ENCODE data around the gene TECPR1. TPM values are rescaled to one million over a fixed set of nuclear protein-coding genes. Genes with fewer than 3 reads are reported as not detected.

The TECPR1 gene
- total RNA-seq, 2 donors from 2014 or later, result 19.7 to 28.3 TPM

DNA sequence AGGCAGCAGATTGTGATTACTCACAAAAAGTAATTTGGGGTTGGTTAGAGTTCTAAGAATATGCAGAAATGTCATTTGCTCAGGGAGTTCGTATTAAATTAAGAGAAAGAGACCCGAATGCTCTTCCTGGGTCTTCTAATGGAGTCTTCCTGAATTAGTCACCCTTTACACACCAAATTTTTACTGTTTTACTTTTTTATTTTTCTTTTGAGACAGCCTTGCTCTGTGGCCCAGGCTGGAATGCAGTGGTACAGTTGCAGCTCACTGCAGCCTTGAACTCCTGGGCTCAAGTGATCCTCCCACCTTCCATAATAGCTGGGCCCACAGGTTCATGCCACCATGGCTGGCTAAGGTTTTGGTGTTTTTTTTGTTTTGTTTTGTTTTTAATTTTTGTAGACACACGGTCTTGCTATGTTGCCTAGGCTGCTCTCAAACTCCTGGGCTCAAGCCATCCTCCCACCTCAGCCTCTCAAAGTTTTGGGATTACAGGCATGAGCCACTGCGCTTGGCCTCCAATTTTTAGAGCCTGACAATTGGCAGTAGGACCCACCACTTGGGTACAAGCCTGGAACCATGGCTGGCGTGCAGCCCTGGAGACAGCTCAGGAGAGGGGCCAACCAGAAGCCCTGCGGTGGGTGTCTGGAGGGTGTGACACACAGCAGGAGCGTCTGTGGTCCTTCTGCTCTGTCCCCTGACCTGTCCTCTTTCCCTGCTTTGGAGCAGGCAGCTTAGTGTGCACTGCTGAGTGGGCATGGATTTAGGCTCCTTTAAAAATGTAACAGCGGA, 57.2 kb downstream of the TECPR1 start:
- Histone ChIP-seq H3K4me3 (no peak overlapping the region), H3K27me3 (no peaks in the 10 kb centered on the region), H3K36me3 (replicated peaks in 1 of 2; ENCODE audit: insufficient read depth in 1 of 2, low read depth in 2 of 2) (peaks cover 8 to 14% of the 10 kb centered on the region in 2 donors), H3K27ac (no peak overlapping the region), H3K4me1 (no peaks in the 10 kb centered on the region), H3K9me3 (no peaks in the 10 kb centered on the region)
- 90 to 95% methylated on average over 7 to 8 of the region's 8 CpGs for WGBS, 2 donors
- DNase-seq (no peak), ATAC-seq (no peak)
- intact Hi-C loops (cut with DNase I), result no loop called here
- no peak for TF ChIP-seq POLR2A (IDR thresholded peaks at IDR 0.05)
- TF ChIP-seq, protein P1, sequence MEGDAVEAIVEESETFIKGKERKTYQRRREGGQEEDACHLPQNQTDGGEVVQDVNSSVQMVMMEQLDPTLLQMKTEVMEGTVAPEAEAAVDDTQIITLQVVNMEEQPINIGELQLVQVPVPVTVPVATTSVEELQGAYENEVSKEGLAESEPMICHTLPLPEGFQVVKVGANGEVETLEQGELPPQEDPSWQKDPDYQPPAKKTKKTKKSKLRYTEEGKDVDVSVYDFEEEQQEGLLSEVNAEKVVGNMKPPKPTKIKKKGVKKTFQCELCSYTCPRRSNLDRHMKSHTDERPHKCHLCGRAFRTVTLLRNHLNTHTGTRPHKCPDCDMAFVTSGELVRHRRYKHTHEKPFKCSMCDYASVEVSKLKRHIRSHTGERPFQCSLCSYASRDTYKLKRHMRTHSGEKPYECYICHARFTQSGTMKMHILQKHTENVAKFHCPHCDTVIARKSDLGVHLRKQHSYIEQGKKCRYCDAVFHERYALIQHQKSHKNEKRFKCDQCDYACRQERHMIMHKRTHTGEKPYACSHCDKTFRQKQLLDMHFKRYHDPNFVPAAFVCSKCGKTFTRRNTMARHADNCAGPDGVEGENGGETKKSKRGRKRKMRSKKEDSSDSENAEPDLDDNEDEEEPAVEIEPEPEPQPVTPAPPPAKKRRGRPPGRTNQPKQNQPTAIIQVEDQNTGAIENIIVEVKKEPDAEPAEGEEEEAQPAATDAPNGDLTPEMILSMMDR (IDR thresholded peaks at IDR 0.05), result no peak

DNA sequence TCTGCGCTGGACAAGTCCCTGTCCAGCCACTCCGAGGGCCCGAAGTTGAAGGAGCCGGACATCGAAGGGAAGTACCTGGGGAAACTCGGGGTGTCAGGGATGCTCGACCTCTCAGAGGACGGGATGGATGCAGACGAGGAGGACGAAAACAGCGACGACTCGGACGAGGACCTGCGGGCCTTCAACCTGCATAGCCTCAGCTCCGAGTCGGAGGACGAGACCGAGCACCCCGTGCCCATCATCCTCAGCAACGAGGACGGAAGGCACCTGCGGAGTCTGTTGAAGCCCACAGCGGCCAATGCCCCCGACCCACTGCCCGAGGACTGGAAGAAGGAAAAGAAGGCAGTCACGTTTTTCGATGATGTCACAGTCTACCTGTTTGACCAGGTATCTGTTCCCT, 57.8 kb downstream of the TECPR1 start:
- TF ChIP-seq POLR2A (IDR thresholded peaks at IDR 0.05), result no peak
- TF ChIP-seq, protein P1 (IDR thresholded peaks at IDR 0.05), result no peak
- Histone ChIP-seq H3K9me3 (no peaks in the 10 kb centered on the region), H3K36me3 (replicated peaks in 1 of 2; ENCODE audit: insufficient read depth in 1 of 2, low read depth in 2 of 2) (peaks cover 8 to 14% of the 10 kb centered on the region in 2 donors), H3K4me1 (no peaks in the 10 kb centered on the region), H3K27me3 (no peaks in the 10 kb centered on the region), H3K27ac (no peak overlapping the region), H3K4me3 (no peak overlapping the region)
- WGBS, 2 donors, result 95 to 98% methylated on average over 28 of the region's 28 CpGs
- ATAC-seq (no peak), DNase-seq (no peak)
- intact Hi-C loops (cut with DNase I), result no loop called here

DNA sequence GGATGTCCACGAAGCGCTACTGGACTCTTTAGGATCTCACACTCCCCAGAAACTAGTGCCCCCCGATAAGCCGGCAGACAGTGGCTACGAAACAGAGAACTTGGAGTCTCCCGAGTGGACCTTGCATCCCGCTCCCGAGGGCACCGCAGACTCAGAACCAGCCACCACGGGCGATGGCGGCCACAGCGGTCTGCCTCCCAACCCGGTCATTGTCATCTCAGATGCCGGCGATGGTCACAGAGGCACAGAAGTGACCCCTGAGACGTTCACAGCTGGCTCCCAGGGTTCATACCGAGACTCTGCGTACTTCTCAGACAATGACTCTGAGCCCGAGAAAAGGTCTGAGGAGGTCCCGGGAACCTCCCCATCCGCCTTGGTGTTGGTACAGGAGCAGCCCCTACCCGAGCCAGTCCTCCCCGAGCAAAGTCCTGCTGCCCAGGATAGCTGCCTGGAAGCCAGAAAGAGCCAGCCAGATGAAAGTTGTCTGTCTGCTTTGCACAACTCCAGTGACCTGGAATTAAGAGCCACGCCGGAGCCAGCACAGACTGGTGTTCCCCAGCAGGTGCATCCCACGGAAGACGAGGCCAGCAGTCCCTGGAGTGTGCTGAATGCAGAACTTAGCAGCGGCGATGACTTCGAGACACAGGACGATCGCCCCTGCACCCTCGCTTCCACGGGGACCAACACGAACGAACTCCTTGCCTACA, 58.4 kb downstream of the TECPR1 start:
- no peak overlapping the region for H3K27ac ChIP-seq
- H3K4me3 ChIP-seq, result no peak overlapping the region
- ATAC-seq, result no peak
- TF ChIP-seq, protein P1 (IDR thresholded peaks at IDR 0.05), result no peak
- no peak for TF ChIP-seq POLR2A (IDR thresholded peaks at IDR 0.05)
- H3K9me3 ChIP-seq, result no peaks in the 10 kb centered on the region
- WGBS, 2 donors, result 94% methylated on average over 6 to 31 of the region's 37 CpGs
- H3K27me3 ChIP-seq, result no peaks in the 10 kb centered on the region
- H3K4me1 ChIP-seq, result no peaks in the 10 kb centered on the region
- DNase-seq, result no peak
- peaks cover 8 to 14% of the 10 kb centered on the region in 2 donors for H3K36me3 ChIP-seq (replicated peaks in 1 of 2; ENCODE audit: insufficient read depth in 1 of 2, low read depth in 2 of 2)
- intact Hi-C loops (cut with DNase I), result no loop called here

DNA sequence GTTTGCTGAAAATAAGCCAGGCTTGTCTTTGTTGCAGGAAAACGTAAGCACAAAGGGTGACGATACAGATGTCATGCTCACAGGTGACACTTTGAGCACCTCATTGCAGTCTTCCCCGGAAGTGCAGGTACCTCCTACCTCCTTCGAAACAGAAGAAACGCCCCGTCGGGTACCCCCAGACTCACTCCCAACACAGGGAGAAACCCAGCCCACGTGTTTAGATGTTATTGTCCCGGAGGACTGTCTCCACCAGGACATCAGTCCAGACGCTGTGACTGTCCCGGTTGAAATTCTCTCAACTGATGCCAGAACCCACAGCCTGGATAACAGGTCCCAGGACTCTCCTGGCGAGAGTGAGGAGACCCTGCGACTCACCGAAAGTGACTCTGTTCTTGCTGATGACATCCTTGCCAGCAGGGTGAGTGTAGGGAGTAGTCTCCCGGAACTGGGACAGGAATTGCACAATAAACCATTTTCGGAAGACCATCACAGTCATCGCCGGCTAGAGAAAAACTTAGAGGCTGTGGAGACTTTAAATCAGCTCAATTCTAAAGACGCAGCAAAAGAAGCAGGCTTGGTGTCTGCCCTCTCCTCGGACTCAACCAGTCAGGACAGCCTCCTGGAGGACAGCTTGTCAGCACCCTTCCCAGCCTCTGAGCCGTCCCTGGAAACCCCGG, 59.1 kb downstream of the TECPR1 start:
- 87 to 90% methylated on average over 17 to 22 of the region's 22 CpGs for WGBS, 2 donors
- Histone ChIP-seq H3K36me3 (replicated peaks in 1 of 2; ENCODE audit: insufficient read depth in 1 of 2, low read depth in 2 of 2) (peaks cover 8 to 14% of the 10 kb centered on the region in 2 donors), H3K9me3 (no peaks in the 10 kb centered on the region), H3K4me1 (no peaks in the 10 kb centered on the region), H3K27me3 (no peaks in the 10 kb centered on the region), H3K27ac (no peak overlapping the region), H3K4me3 (no peak overlapping the region)
- DNase-seq, result no peak
- no peak for ATAC-seq
- no peak for TF ChIP-seq POLR2A (IDR thresholded peaks at IDR 0.05)
- TF ChIP-seq, protein P1 (IDR thresholded peaks at IDR 0.05), result no peak
- intact Hi-C loops (cut with DNase I), result no loop called here
